ENCODE results near the gene ACSL1. TPM values are rescaled to one million over a fixed set of nuclear protein-coding genes. Genes with fewer than 3 reads are reported as not detected.

The ACSL1 gene
- total and polyA plus RNA-seq, 2 of the 8 experiments (the other 6 are each of a cell fraction or from before 2014, with no cell fraction given), result 2.3 to 8.7 TPM

GRCh38 chr4:184825896-184826690, at the start of gene ACSL1 (continued):
- TF ChIP-seq CHD1 (IDR thresholded peaks at IDR 0.05; ENCODE audit: low read depth, low read length) (no peak), ATF3 (IDR thresholded peaks at IDR 0.05; ENCODE audit: insufficient read depth, low read depth, low read length) (no peak)

Data from H1 (cell line).